ENCODE data around the gene POU2F1. TPM values are rescaled to one million over a fixed set of nuclear protein-coding genes. Genes with fewer than 3 reads are reported as not detected.

POU2F1 gene
- total RNA-seq, 1 donor from 2014 or later, result 15.3 TPM

GRCh38 chr1:167453123-167453522 is 232.4 kb downstream of the POU2F1 start:
- DNase-seq (ENCODE audit: extremely low spot score, unreplicated experiment), result no peak
- H3K4me3 Mint-ChIP-seq (ENCODE audit: unreplicated experiment), result no peak overlapping the region
- peaks cover 16% of the 10 kb centered on the region for H3K27me3 Mint-ChIP-seq (ENCODE audit: unreplicated experiment)
- peaks cover 8% of the 10 kb centered on the region for H3K4me1 Mint-ChIP-seq (ENCODE audit: unreplicated experiment)
- no peaks in the 10 kb centered on the region for H3K36me3 Mint-ChIP-seq (ENCODE audit: unreplicated experiment)
- no peak overlapping the region for H3K27ac Mint-ChIP-seq (ENCODE audit: unreplicated experiment)
- no peaks in the 10 kb centered on the region for H3K9me3 Mint-ChIP-seq (ENCODE audit: unreplicated experiment)
- TF ChIP-seq CTCF (IDR thresholded peaks at IDR 0.05), result no peak

GRCh38 chr1:167454304-167454893 is 233.7 kb downstream of the POU2F1 start:
- peaks cover 8% of the 10 kb centered on the region for H3K4me1 Mint-ChIP-seq (ENCODE audit: unreplicated experiment)
- H3K9me3 Mint-ChIP-seq (ENCODE audit: unreplicated experiment), result no peaks in the 10 kb centered on the region

GRCh38 chr1:167454894-167455785 is 234.5 kb downstream of the POU2F1 start:
- Mint-ChIP-seq H3K27me3 (ENCODE audit: unreplicated experiment) (peaks cover 19% of the 10 kb centered on the region), H3K4me3 (ENCODE audit: unreplicated experiment) (peak overlapping the region; percentile 72), H3K9me3 (ENCODE audit: unreplicated experiment) (no peaks in the 10 kb centered on the region), H3K27ac (ENCODE audit: unreplicated experiment) (peak overlapping the region; percentile 18), H3K4me1 (ENCODE audit: unreplicated experiment) (peaks cover 8% of the 10 kb centered on the region), H3K36me3 (ENCODE audit: unreplicated experiment) (no peaks in the 10 kb centered on the region)
- no peak for TF ChIP-seq CTCF (IDR thresholded peaks at IDR 0.05)
- DNase-seq (ENCODE audit: extremely low spot score, unreplicated experiment), result no peak

More at GRCh38 chr1:167454304-167454893, 233.7 kb downstream of the POU2F1 start:
- no peak for TF ChIP-seq CTCF (IDR thresholded peaks at IDR 0.05)
- Mint-ChIP-seq H3K27ac (ENCODE audit: unreplicated experiment) (peak overlapping the region; percentile 21), H3K27me3 (ENCODE audit: unreplicated experiment) (peaks cover 19% of the 10 kb centered on the region), H3K36me3 (ENCODE audit: unreplicated experiment) (no peaks in the 10 kb centered on the region), H3K4me3 (ENCODE audit: unreplicated experiment) (peak overlapping the region; percentile 53)
- DNase-seq (ENCODE audit: extremely low spot score, unreplicated experiment), result no peak

- no peaks in the 10 kb centered on the region for H3K36me3 Mint-ChIP-seq (ENCODE audit: unreplicated experiment)
- TF ChIP-seq CTCF (IDR thresholded peaks at IDR 0.05), result no peak
- peaks cover 16% of the 10 kb centered on the region for H3K27me3 Mint-ChIP-seq (ENCODE audit: unreplicated experiment)
- H3K4me1 Mint-ChIP-seq (ENCODE audit: unreplicated experiment), result peaks cover 8% of the 10 kb centered on the region
- peak overlapping the region; percentile 72 for H3K4me3 Mint-ChIP-seq (ENCODE audit: unreplicated experiment)
- H3K27ac Mint-ChIP-seq (ENCODE audit: unreplicated experiment), result peak overlapping the region; percentile 18
- no peaks in the 10 kb centered on the region for H3K9me3 Mint-ChIP-seq (ENCODE audit: unreplicated experiment)
- DNase-seq (ENCODE audit: extremely low spot score, unreplicated experiment), result no peak
Observed at GRCh38 chr1:167455786-167456446, 235.2 kb downstream of the POU2F1 start.

GRCh38 chr1:167456524-167456923 is 235.8 kb downstream of the POU2F1 start:
- H3K4me3 Mint-ChIP-seq (ENCODE audit: unreplicated experiment), result no peak overlapping the region
- H3K4me1 Mint-ChIP-seq (ENCODE audit: unreplicated experiment), result peaks cover 8% of the 10 kb centered on the region
- H3K27ac Mint-ChIP-seq (ENCODE audit: unreplicated experiment), result no peak overlapping the region
- DNase-seq (ENCODE audit: extremely low spot score, unreplicated experiment), result no peak
- no peaks in the 10 kb centered on the region for H3K9me3 Mint-ChIP-seq (ENCODE audit: unreplicated experiment)
- TF ChIP-seq CTCF (IDR thresholded peaks at IDR 0.05), result no peak
- H3K27me3 Mint-ChIP-seq (ENCODE audit: unreplicated experiment), result peaks cover 15% of the 10 kb centered on the region
- H3K36me3 Mint-ChIP-seq (ENCODE audit: unreplicated experiment), result no peaks in the 10 kb centered on the region

Measured in osteocyte (in vitro differentiated cells).